GM21825 (cell line): ENCODE data around the gene NR0B1.

Experiments used
- ATAC-seq: cut with Tn5 transposase; IDR thresholded peaks from one replicate; pipeline ENCODE4 v1.9.1; 2021; ENCODE audit warnings: mild to moderate bottlenecking, moderate library complexity; ENCODE audit not compliant: unreplicated experiment

Gene NR0B1

DNA sequence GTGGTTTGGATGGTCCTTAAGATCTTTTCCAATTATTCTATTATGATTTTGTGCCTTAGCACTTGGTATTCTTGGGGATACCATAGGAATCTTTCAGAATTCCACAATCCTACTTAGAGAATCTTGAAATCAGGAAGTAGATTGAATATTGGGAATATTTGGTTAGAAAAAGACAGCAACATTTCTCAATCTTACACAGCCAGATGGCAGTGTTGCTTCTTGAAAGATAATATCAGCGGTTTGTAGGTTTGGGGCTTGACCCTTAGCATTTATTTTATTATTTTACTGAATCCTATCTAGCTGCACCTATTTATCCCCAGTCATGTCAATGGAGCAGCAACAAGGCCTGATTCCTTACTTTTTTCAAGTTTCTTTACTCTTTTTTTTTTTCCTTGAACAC, 33.7 kb downstream of the NR0B1 start:
- ATAC-seq, result no peak

DNA sequence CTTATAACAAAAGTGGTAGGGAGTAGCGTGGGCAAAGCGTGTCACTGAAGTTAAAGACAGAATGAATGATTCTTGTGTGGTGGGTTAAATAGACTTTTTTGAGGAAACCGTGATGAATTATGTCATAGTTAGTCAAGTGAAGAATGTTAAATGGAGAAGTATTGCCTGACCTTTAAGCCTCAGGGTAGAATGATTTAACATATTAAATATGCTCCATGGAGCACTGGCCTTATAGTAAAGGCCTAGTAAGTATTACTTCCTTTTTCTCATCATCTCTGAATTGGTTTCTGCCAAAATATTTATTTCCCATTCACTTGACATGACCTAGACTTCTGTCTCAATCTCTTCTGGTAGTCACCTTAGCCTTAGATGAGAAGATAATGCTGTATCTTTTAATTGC, 38.6 kb downstream of the NR0B1 start:
- no peak for ATAC-seq

DNA sequence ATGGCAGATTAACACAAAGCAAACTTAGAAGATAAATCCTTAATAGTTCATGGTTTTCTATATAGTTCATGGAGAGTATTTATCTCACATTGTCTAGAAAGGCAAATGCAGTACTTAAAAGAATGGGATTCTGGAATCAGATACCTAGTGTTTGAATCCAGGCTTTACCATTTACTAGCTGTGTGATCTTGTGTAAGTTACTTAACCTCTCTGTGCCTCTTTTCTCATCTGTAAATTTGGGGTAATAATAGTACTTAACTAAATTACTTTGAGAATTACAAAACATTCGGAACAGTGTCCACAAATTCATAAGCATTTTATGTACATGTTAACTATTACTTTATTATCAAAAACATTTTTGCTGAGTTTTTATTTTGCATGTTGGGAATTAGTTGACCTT, 46.4 kb downstream of the NR0B1 start:
- no peak for ATAC-seq

DNA sequence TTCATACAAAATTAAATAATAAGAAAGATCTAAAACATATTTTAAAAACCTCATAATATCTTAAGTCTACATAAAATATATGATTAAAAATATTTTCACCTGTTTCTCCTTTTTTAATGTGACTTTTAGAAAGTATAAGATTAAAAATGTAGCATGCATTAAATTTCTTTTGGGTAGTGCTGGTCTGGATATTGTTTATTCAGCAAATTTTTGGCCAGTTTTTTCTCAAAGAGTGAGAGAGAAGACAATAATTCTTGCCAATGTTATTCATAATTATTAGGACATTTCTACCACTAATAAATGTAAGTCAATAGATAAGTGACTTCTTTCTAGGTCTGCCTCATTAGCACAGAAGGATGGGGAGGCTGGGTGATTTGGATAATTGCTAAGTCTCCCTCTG, 48.2 kb downstream of the NR0B1 start:
- ATAC-seq, result no peak

DNA sequence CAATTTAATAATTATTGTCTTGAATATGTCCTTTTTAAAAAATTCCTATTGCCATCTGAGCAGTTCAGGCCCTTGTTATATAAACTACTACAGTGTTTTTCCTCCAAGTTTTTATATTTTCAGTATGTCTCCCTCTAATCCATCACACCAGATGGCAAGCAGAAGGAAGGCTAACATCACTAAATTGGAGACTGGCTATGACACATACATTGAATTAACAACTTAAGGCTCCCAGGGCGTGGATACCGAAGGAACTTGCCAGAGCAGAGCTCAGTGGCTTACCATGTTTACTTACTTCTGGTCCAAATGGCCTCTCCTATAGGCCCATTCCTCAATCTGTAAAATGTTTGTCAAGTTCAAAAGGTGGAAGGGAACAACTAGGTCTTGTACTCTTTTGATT, 49.3 kb downstream of the NR0B1 start:
- no peak for ATAC-seq
